Cardiac septum (tissue), 1 donor: Measurements from ENCODE around the gene CUEDC1. TPM values are rescaled to one million over a fixed set of nuclear protein-coding genes. Genes with fewer than 3 reads are reported as not detected.

Source experiments
- DNase-seq: peaks from one replicate; pipeline ENCODE4 v3.0.0-alpha.2; 2020; ENCODE audit warnings: low spot score
- intact Hi-C: fragments of 100-400 bp; cut with DNase I; formaldehyde crosslinking; loops from one replicate; pipeline ENCODE4 v1.14.0; 2022
- total RNA-seq: library from RNA; stranded (reverse); fragmentation: NEBNext Ultra II Directional; extraction: Animal tissue kit (Norgen Biotek cat#: 25700); gene quantifications from one replicate; pipeline ENCODE4 v1.2.1, GENCODE V29; 2021
- donor health status: DM: no; HTN: no; CAD: no.

CUEDC1 gene
- total RNA-seq, 1 donor from 2014 or later = 46.6 TPM

DNA sequence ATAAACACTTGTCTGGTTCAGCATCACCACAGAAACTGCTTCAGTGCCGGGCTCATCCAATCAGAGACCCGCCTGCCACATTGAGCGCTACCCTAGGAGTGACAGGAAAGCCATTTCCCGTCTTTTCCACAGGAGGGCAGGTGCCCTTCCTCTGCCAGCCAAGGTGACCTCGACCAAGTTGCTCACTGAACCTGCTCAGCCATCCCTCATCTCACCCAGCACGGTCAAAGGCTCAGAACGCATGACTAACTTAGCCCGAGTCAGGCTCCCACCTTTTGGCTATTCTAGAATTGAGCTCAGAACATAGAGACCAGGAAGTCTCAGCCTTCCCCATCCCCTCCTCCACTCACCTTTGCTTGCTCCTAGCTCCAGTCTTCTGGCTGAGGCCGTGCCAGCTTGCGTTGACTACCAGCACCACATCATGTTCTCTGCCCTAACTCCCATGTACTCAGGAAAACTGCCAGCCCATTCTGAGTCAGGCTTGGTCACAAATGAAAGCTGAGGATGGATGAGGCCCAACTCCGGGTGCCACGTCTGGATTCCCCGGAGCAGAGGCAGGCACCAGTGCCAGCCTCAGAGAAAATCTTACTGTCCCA is 121.0 kb downstream of the CUEDC1 start:
- intact Hi-C loops = loop anchor here (5.0 to 10.0 kb wide), 2 partner anchors 167 to 589 kb away; no protein-coding TSS in a partner anchor
- DNase-seq = no peak

DNA sequence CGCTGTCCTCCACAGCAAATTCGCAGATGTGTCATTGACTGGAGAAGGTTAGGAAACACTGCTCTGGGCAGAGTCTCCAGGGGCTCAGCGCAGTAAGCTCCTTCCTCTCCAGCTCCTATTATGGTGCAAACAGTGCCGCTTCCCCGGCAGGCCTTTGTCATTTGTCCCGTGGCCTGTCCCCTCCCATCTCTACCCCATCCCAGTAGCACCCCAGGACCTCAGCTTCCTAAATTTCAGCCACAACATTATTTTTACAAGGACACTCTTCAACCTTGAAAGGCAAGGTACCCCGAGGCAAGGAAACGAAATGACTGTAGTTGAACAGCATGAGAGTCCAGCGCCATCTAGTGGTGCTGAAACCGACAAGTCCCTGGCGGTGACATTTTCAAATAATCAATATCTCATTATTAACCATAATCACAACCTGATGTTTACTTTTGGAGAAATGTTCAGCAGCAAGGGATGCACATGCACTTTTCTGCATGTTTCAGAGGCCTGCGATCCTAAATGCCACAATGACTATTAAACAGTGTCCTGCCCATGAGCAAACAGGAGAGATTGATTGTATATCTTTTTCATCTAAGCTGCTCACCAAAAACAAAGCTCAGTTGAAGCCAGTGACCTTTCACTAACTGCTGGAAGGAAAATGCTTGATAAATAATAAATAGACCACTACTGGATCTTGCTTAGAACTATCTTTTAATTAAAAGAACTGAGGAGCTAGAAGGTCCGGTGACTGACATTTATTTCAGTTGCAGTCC is 121.9 kb downstream of the CUEDC1 start:
- DNase-seq = peak; percentile 78
- intact Hi-C loops = loop anchor here (5.0 to 10.0 kb wide), 2 partner anchors 166 to 589 kb away; no protein-coding TSS in a partner anchor

DNA sequence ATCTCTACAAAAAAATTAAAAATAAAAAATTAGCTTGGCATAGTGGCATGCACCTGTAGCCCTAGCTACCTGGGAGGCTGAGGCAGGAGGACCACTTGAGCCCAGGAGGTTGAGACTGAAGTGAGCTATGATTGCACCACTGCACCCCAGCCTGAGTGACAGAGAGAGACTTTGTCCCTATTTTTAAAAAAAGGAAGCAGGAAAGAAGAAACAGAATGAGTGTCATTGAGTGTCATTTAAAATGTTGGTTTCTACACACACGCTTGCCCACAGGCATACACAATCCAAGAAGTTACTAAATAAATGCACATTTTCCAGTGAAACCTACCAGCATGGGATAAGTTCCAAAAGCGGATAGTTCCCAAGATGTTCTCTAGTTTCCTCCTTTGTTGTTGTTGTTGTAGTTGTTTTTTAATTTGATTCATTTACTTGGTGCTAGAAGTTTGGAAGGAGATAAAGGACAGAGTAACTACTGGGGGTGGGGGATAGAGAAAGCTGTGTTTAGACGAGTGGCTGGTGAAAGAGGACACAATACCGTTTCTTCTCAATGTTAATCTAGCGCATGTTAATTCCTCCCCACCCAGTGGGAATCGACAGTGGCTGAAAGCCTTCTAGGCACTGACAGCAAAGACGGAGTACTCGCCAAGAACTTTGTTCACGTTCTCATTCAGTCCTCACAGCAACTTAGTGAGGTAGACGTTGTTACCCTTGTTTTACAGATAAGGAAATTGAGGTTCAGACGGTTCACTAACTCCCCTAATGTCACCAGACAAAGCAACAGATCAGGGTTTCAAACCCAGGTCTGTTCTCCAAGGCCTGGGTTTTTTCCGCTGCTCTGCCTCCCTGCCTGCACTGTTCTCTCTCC is 122.7 kb downstream of the CUEDC1 start:
- intact Hi-C loops = loop anchor here (5.0 to 10.0 kb wide), 2 partner anchors 165 to 588 kb away; no protein-coding TSS in a partner anchor

DNA sequence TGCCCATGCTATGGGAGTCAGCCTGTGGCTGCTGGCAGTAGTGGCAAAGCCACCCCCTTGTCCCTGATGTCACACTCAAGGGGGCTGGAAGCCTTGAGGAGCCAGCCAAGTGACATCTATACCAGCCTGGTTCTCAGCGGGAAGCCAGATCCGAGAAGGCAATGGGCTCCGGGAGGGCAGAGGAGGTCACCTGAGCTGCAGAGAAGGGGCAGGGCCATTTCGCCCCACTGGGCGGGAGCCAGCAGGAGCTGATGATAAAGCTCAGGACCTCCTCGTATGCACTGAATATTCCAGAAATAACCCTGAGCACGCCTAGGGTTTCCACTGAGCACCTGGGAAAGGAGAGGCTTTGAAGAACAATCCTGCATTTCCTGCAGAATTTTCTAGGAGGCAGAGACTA is 124.3 kb downstream of the CUEDC1 start:
- intact Hi-C loops = loop anchor here (5.0 to 10.0 kb wide), 2 partner anchors 164 to 586 kb away; no protein-coding TSS in a partner anchor

More for the DNA sequence above, 122.7 kb downstream of the CUEDC1 start:
- DNase-seq = no peak

DNA sequence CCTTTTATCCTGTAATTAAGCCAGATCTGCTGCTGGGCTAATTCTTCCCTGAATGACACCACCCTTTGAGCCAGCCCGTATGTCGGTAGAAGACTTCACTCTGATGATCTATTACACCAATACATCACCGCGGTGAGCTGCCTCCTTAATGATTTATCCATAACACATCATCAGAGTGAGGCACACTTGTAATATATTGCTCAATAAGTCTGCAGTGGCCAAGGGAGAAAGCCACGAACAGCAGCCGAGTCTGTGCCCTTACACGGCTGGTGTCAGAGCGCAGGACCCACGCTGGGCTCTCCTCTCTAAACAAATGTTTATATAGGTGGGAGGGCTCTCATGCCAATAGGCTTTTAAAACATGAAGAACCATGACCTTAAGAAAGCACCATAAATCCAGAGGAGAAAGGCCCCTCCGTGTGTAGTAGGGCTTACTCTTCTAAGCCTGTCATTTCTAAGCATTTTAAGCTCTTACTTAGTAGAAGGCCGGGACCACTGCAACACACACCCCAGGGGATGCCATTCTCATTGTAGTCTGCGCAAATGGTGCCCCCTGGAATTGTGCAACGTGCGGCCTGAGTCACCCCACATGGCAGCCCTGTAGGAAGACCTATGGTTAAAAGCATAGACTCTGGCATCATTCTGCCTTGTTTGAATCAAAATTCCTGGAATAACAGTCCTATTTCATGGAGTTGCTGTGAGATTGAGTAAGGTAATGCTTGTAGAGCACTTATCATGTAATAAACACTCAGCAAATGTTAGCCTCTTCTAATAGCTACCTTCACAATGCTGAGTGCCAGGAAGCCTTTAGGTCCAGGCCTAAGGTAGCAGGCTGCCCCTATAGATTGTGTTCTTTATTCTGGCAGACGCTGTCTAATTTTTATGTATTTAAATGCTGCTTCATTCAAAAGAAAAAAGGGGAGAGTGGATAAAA is 131.5 kb downstream of the CUEDC1 start:
- no peak for DNase-seq
- intact Hi-C loops = no loop called here

More for the DNA sequence above, 124.3 kb downstream of the CUEDC1 start:
- DNase-seq = no peak

DNA sequence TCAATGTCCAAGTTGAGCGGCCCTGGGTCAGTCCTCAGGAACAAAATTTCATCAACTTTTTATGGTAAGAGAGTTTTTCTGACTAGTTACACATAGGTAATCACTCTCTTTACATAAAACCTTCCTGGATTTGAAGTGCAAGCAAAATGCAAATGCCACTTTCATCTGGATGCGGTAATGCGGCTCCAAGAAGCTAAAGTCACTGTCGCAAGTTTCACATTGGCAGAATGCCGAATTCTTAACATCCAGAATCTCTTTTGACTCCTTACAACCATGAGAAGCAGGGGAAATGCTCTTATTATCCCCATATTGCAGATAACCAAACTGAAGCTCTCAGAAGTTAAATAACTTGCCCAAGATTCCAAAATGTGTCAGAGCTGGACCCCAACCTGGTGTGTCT is 135.3 kb downstream of the CUEDC1 start:
- DNase-seq = no peak
- intact Hi-C loops = no loop called here

DNA sequence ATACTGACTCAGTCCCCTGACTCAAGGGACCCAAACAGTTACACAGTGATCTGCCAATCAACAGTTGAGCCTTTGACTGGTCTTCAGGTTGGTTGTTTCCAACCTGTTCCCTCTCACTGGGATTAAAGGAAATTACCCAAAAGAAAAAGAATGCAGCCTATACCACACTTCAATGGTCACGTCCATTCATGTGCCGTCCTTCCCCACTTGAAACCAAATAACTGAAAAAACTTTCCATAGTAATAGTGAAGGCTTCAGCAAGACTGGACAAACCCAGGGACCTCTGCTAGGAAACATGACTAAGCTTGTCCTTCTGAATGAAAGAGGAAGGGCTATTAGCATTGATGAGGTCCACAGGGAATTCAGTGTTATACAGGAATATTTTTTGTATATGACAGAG is 135.9 kb downstream of the CUEDC1 start:
- intact Hi-C loops = no loop called here
- DNase-seq = no peak

DNA sequence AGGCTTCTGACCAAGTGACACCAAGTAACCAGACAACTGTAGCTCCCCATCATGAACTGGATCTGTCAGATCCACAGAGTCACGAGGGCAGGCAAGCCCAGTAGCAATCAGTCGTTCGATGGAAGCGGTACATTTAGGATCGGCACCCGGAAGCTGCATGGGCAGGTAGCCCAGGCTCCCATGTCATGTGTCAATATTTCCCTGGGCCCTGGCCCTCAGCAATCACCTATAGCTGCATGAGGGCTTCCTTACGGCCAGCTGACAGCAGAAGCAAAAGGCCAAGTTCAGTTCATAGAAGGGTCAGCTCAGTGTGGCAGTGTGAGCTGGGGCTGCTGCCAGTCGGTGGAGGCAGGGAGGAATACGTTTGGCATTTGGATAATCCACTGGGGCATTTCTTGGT is 137.1 kb downstream of the CUEDC1 start:
- no peak for DNase-seq
- intact Hi-C loops = no loop called here

DNA sequence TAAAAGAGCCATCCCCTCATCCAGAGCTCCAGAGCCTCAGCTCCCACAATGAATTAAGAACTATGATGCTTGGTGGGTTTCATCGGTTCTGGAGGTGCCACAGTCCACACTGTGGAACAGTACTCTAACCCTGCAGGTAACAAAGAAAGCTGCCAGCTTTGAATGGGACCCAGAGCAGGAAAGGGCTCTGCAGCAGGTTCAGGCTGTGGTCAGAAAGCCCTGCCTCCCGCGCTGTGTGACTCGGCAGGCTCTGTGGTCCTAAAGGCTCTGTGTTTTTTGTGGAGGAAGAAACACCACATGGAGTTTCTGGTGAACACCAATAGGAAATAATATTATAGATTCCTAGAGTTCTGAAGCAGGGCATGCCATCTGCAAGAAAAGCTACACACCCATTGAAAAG is 137.9 kb downstream of the CUEDC1 start:
- DNase-seq = no peak
- intact Hi-C loops = no loop called here

DNA sequence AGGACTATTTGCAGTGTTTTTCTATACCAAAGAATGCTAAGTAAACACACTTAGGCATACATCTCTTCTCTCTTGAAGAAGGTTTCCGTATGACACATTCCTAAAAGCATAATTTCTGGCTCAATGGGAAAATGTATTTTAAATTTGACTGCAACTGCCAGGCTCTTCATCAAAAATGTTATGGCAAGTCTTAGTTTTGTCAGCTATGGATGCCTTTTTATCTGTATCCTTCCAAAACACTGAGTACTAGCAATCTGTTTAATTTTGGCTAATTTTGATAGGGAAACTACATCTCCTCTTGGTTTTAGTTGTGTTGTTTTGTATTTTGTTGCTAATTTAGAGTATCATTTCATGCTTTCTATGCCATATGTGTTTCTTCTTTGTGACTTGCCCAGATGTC is 140.8 kb downstream of the CUEDC1 start:
- intact Hi-C loops = no loop called here
- DNase-seq = no peak

DNA sequence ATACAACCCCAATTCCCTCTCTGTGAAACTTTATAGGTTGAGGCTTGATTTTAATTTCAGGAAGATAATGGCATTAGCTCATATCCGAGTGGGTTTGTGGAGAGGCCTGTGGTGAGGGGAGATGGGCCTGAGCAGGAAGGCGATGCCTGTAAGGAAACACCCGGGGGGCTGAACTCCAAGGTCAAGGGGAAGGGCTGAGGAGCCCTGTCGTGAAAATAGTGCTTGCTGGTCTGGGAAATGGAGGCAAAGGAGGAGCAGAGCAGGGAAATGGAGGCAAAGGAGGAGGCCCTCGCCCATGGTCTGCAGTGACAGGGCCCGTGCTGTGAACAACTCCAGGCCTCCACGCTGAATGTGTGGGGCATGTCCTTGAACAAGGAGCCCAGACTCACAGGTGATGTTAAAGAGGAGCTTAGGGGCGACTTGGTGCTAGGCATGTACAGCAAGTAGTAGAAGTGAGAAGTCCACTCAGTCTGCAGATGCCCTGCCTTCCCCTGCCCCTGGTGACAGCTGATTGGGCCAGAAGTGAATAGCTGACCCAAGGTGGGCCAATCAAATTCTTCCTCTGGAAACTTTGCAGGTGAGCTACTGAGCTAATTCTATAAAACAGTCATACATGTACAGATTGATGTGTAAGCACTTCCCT is 143.5 kb downstream of the CUEDC1 start:
- no peak for DNase-seq
- intact Hi-C loops = no loop called here

Other genes starting within 250 kb of the CUEDC1 start
- gene CCDC182, start 210.1 kb downstream of the CUEDC1 start, total RNA-seq = not detected
- gene MRPS23, start 105.4 kb downstream of the CUEDC1 start, total RNA-seq = 59.6 TPM
- gene VEZF1, start 32.8 kb upstream of the CUEDC1 start, total RNA-seq = 55.3 TPM
- 105 TPM for gene SRSF1, start 51.8 kb upstream of the CUEDC1 start, total RNA-seq
- 79.4 TPM for gene DYNLL2, start 128.0 kb upstream of the CUEDC1 start, total RNA-seq
- gene OR4D1, start 193.0 kb upstream of the CUEDC1 start, total RNA-seq = not detected
- not detected for gene OR4D2, start 211.6 kb upstream of the CUEDC1 start, total RNA-seq
- gene EPX, start 237.3 kb upstream of the CUEDC1 start, total RNA-seq = not detected